H1 (cell line): Measurements from ENCODE around the gene PLD2. TPM values are rescaled to one million over a fixed set of nuclear protein-coding genes. Genes with fewer than 3 reads are reported as not detected.

Experiments used
- HDAC6 ChIP-seq: IDR thresholded peaks from one replicate; pipeline ENCODE4 v1.7.1; 2012; ENCODE audit warnings: low read depth, mild to moderate bottlenecking, inconsistent platforms, low read length, moderate library complexity
- KDM1A ChIP-seq: fragments of 200-600, 300-600 bp; sonication (generic); IDR thresholded peaks from 2 replicates; pipeline ENCODE4 v1.7.1; 2016; ENCODE audit warnings: mild to moderate bottlenecking, low read length, borderline replicate concordance
- MAFK ChIP-seq: IDR thresholded peaks from 2 replicates; pipeline ENCODE4 v1.6.1; 2012; ENCODE audit warnings: low read depth, mild to moderate bottlenecking, improper control_type of control experiment, low read length
- RBBP5 ChIP-seq: IDR thresholded peaks from 2 replicates; pipeline ENCODE4 v1.7.1; 2012; ENCODE audit warnings: low read depth, mild to moderate bottlenecking, inconsistent platforms, low read length, moderate library complexity, borderline replicate concordance
- polyA plus RNA-seq, 7 experiments: library from polyadenylated mRNA; depleted of rRNA in 3 of 7; stranded (reverse) in 5 of 7; unstranded in 2 of 7; fragments of >200 nt in 5 of 7; fragments of 200-250 nt in 2 of 7; gene quantifications; 1 replicate in 5 of 7; 2 replicates in 1 of 7; 4 replicates in 1 of 7; pipeline versions ENCODE4 v1.2.1 to v1.2.3, GENCODE V29; 2011 to 2013; ENCODE audit warnings: missing spikeins in 2 of 7, mixed read lengths in 2 of 7
- total RNA-seq: library from RNA; stranded (reverse); fragmentation: NEBNext Ultra II Directional; extraction: Animal tissue kit (Norgen Biotek cat#: 25700); gene quantifications from 2 replicates; pipeline ENCODE4 v1.2.1, GENCODE V29; 2021
- TF ChIP-seq, protein P1 (sequence below): IDR thresholded peaks from 2 replicates; pipeline ENCODE4 v1.6.1; 2011; ENCODE audit warnings: low read depth, mild to moderate bottlenecking, low read length; ENCODE audit not compliant: insufficient read depth
- TF ChIP-seq, protein P2 (sequence below): fragments of 300-600 bp; sonication (generic); IDR thresholded peaks from 2 replicates; pipeline ENCODE4 v1.7.1; 2012; ENCODE audit warnings: low read length, moderate library complexity, mild to moderate bottlenecking, inconsistent platforms; ENCODE audit not compliant: insufficient replicate concordance

PLD2 gene
- total and polyA plus RNA-seq, 2 of the 8 experiments (the other 6 are each of a cell fraction or from before 2014, with no cell fraction given): 44.3 to 48.4 TPM

DNA sequence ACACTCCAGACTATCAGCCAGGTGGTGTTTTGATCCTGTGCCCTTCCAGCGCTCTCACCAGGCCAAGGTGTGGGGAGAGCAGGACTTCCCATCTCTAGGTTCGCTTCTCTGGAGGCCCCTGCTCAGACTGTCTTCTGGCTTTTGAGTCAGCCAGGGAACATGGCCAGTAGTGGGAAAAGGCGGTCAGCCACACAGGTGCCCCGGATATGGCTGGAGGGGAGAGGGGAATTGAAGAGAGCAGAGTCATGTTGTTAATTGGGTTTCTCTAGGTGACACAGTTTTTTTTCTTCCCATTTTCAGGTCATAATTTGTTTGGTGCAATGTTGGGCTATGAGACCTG lies 27.7 kb downstream of the PLD2 start (continued):
- TF ChIP-seq, protein P1, sequence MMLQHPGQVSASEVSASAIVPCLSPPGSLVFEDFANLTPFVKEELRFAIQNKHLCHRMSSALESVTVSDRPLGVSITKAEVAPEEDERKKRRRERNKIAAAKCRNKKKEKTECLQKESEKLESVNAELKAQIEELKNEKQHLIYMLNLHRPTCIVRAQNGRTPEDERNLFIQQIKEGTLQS: no peak
- TF ChIP-seq HDAC6 (no peak), MAFK (no peak), RBBP5 (no peak), KDM1A (no peak)
- TF ChIP-seq, protein P2, sequence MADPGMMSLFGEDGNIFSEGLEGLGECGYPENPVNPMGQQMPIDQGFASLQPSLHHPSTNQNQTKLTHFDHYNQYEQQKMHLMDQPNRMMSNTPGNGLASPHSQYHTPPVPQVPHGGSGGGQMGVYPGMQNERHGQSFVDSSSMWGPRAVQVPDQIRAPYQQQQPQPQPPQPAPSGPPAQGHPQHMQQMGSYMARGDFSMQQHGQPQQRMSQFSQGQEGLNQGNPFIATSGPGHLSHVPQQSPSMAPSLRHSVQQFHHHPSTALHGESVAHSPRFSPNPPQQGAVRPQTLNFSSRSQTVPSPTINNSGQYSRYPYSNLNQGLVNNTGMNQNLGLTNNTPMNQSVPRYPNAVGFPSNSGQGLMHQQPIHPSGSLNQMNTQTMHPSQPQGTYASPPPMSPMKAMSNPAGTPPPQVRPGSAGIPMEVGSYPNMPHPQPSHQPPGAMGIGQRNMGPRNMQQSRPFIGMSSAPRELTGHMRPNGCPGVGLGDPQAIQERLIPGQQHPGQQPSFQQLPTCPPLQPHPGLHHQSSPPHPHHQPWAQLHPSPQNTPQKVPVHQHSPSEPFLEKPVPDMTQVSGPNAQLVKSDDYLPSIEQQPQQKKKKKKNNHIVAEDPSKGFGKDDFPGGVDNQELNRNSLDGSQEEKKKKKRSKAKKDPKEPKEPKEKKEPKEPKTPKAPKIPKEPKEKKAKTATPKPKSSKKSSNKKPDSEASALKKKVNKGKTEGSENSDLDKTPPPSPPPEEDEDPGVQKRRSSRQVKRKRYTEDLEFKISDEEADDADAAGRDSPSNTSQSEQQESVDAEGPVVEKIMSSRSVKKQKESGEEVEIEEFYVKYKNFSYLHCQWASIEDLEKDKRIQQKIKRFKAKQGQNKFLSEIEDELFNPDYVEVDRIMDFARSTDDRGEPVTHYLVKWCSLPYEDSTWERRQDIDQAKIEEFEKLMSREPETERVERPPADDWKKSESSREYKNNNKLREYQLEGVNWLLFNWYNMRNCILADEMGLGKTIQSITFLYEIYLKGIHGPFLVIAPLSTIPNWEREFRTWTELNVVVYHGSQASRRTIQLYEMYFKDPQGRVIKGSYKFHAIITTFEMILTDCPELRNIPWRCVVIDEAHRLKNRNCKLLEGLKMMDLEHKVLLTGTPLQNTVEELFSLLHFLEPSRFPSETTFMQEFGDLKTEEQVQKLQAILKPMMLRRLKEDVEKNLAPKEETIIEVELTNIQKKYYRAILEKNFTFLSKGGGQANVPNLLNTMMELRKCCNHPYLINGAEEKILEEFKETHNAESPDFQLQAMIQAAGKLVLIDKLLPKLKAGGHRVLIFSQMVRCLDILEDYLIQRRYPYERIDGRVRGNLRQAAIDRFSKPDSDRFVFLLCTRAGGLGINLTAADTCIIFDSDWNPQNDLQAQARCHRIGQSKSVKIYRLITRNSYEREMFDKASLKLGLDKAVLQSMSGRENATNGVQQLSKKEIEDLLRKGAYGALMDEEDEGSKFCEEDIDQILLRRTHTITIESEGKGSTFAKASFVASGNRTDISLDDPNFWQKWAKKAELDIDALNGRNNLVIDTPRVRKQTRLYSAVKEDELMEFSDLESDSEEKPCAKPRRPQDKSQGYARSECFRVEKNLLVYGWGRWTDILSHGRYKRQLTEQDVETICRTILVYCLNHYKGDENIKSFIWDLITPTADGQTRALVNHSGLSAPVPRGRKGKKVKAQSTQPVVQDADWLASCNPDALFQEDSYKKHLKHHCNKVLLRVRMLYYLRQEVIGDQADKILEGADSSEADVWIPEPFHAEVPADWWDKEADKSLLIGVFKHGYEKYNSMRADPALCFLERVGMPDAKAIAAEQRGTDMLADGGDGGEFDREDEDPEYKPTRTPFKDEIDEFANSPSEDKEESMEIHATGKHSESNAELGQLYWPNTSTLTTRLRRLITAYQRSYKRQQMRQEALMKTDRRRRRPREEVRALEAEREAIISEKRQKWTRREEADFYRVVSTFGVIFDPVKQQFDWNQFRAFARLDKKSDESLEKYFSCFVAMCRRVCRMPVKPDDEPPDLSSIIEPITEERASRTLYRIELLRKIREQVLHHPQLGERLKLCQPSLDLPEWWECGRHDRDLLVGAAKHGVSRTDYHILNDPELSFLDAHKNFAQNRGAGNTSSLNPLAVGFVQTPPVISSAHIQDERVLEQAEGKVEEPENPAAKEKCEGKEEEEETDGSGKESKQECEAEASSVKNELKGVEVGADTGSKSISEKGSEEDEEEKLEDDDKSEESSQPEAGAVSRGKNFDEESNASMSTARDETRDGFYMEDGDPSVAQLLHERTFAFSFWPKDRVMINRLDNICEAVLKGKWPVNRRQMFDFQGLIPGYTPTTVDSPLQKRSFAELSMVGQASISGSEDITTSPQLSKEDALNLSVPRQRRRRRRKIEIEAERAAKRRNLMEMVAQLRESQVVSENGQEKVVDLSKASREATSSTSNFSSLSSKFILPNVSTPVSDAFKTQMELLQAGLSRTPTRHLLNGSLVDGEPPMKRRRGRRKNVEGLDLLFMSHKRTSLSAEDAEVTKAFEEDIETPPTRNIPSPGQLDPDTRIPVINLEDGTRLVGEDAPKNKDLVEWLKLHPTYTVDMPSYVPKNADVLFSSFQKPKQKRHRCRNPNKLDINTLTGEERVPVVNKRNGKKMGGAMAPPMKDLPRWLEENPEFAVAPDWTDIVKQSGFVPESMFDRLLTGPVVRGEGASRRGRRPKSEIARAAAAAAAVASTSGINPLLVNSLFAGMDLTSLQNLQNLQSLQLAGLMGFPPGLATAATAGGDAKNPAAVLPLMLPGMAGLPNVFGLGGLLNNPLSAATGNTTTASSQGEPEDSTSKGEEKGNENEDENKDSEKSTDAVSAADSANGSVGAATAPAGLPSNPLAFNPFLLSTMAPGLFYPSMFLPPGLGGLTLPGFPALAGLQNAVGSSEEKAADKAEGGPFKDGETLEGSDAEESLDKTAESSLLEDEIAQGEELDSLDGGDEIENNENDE: no peak
